ENCODE measurements around the gene HIF3A.
"Not testable (repeated sequence)": the region's sequence is repeated elsewhere in the genome, so short reads cannot be mapped to it uniquely, and the experiment has no call there.

The HIF3A gene

GRCh38 chr19:46289724-46290619 is 6.9 kb upstream of the HIF3A start:
- DNase-seq = no peak

GRCh38 chr19:46291829-46292228 is 5.0 kb upstream of the HIF3A start:
- DNase-seq = no peak

- DNase-seq = no peak
These were observed 2.3 kb upstream of the HIF3A start for GRCh38 chr19:46294494-46294893.

- no peak for DNase-seq
These were observed 1.2 kb upstream of the HIF3A start for GRCh38 chr19:46295401-46296201.

GRCh38 chr19:46296202-46296480 is 701 bp upstream of the HIF3A start:
- DNase-seq = no peak

GRCh38 chr19:46297700-46298478 is 1.0 kb downstream of the HIF3A start:
- DNase-seq = peak; percentile 34

- no peak for DNase-seq
These were observed 1.7 kb downstream of the HIF3A start for GRCh38 chr19:46298479-46299003.

- DNase-seq = peak; percentile 82
These were observed 2.2 kb downstream of the HIF3A start for GRCh38 chr19:46299004-46299509.

GRCh38 chr19:46299695-46300094 is 2.9 kb downstream of the HIF3A start:
- no peak for DNase-seq

- DNase-seq = no peak
These were observed 6.5 kb downstream of the HIF3A start for GRCh38 chr19:46303322-46303690.

- peak; percentile 77 for DNase-seq
These were observed 7.0 kb downstream of the HIF3A start for GRCh38 chr19:46303691-46304397.

GRCh38 chr19:46306501-46306900 is 9.7 kb downstream of the HIF3A start:
- no peak for DNase-seq

GRCh38 chr19:46308510-46308909 is 11.7 kb downstream of the HIF3A start:
- no peak for DNase-seq

- DNase-seq = no peak
These were observed 12.2 kb downstream of the HIF3A start for GRCh38 chr19:46309056-46309455.

GRCh38 chr19:46311444-46311843 is 14.6 kb downstream of the HIF3A start:
- no peak for DNase-seq

- DNase-seq = not testable (repeated sequence)
These were observed 17.0 kb downstream of the HIF3A start for GRCh38 chr19:46313540-46314469.

GRCh38 chr19:46317339-46317738 is 20.5 kb downstream of the HIF3A start:
- no peak for DNase-seq

- DNase-seq = no peak
These were observed 22.8 kb downstream of the HIF3A start for GRCh38 chr19:46319613-46320012.

- no peak for DNase-seq
These were observed 23.7 kb downstream of the HIF3A start for GRCh38 chr19:46320559-46320958.

GRCh38 chr19:46321653-46322052 is 24.8 kb downstream of the HIF3A start:
- DNase-seq = no peak

- not testable (repeated sequence) for DNase-seq
These were observed 26.4 kb downstream of the HIF3A start for GRCh38 chr19:46323227-46323626.

Measured in right kidney (tissue), 1 donor.